Right lobe of liver (tissue), 6 donors: ENCODE data around the gene STBD1. TPM values are rescaled to one million over a fixed set of nuclear protein-coding genes. Genes with fewer than 3 reads are reported as not detected.

Source experiments
- ATAC-seq, 4 donors: fragments of 200-7000 bp; cut with Tn5 transposase; one replicate each; pipeline ENCODE4 v1.9.1; 2020; ENCODE audit warnings: mild to moderate bottlenecking in 4 of 4, moderate library complexity in 4 of 4
- DNase-seq, 3 donors: peaks; one replicate each; pipeline ENCODE4 v3.0.0-alpha.2; 2020
- H3K27ac ChIP-seq, 3 donors: fragments of 200-600 bp; one replicate each; pipeline ENCODE4 v1.8.0; 2022
- H3K27me3 ChIP-seq, 2 donors: fragments of 200-600 bp; one replicate each; pipeline ENCODE4 v1.8.0; 2022
- H3K36me3 ChIP-seq, 4 donors: fragments of 200-600 bp; sonication (generic) in 1 of 4; one replicate each; pipeline versions ENCODE4 v1.5.1 to v1.8.0; 2017 to 2022; ENCODE audit warnings: control low read depth in 1 of 4
- H3K4me1 ChIP-seq, 4 donors: fragments of 200-600 bp; sonication (generic) in 1 of 4; one replicate each; pipeline versions ENCODE4 v1.5.1 to v1.8.0; 2017 to 2022; ENCODE audit warnings: control low read depth in 1 of 4
- H3K4me3 ChIP-seq, 3 donors: fragments of 200-600 bp; one replicate each; pipeline ENCODE4 v1.8.0; 2022
- H3K9me3 ChIP-seq, 4 donors: fragments of 200-600 bp; sonication (generic) in 1 of 4; one replicate each; pipeline versions ENCODE4 v1.5.1 to v1.8.0; 2017 to 2022; ENCODE audit warnings: control low read depth in 1 of 4
- CTCF ChIP-seq, 4 donors: fragments of 200-600 bp in 3 of 4; fragments of 450-650 bp in 1 of 4; IDR thresholded peaks; one replicate each; pipeline versions ENCODE4 v1.5.1 to v1.8.0; 2016 to 2022; ENCODE audit warnings: antibody characterized with exemption in 4 of 4, mild to moderate bottlenecking in 2 of 4
- POLR2A ChIP-seq: fragments of 450-650 bp; IDR thresholded peaks from one replicate; pipeline ENCODE4 v1.6.1; 2017; ENCODE audit warnings: antibody characterized with exemption, mild to moderate bottlenecking
- WGBS: methylation state at CpG from one replicate; pipeline ENCODE4 v1.1.6; 2018; ENCODE audit warnings: low coverage, low lambda C conversion rate; ENCODE audit not compliant: insufficient coverage; ENCODE audit errors: missing lambda C conversion rate; 5-methylcytosine and 5-hydroxymethylcytosine counted together
- intact Hi-C, 2 donors: fragments of 100-400 bp; cut with DNase I; formaldehyde crosslinking; loops; one replicate each; pipeline versions ENCODE4 v1.11.2 to v1.14.1; 2022
- total RNA-seq, 6 experiments: library from RNA; depleted of rRNA in 2 of 6; stranded (reverse); fragments of >200 nt in 2 of 6; fragmentation: NEBNext Ultra II Directional in 3 of 6; extraction: Animal tissue kit (Norgen Biotek cat#: 25700) in 3 of 6; gene quantifications; one replicate each; pipeline versions ENCODE4 v1.1.0 to v1.2.4, GENCODE V29; 2016 to 2023
- donor health status: DM: no; HTN: yes; CAD: no.
- donor health status: DM: no; HTN: no; CAD: no.
- donor health status: DM: no; HTN: no; CAD: no.
- donor health status: DM: no; HTN: yes; CAD: no.
- donor health status: DM: no; HTN: yes; CAD: no.

The STBD1 gene
- total RNA-seq, 6 experiments from 2014 or later, result 16.3 to 53.5 (median 37.6) TPM

- DNase-seq (no peak), ATAC-seq (peak; percentile 89 to 96 (median 93))
- Histone ChIP-seq H3K36me3 (no peaks in the 10 kb centered on the region), H3K4me1 (peaks cover 0 to 22% (median 12%) of the 10 kb centered on the region in 4 donors), H3K27ac (peak overlapping the region in 2 of 3 donors; percentile 39 to 57), H3K4me3 (no peak overlapping the region), H3K27me3 (no peaks in the 10 kb centered on the region), H3K9me3 (no peaks in the 10 kb centered on the region)
- intact Hi-C loops, result no loop called here
- TF ChIP-seq POLR2A (no peak), CTCF (IDR thresholded peaks at IDR 0.05) (no peak)
- WGBS, result 20% methylated on average over 2 of the region's 3 CpGs
Measured at GRCh38 chr4:76292730-76293129, 13.8 kb upstream of the STBD1 start.

DNA sequence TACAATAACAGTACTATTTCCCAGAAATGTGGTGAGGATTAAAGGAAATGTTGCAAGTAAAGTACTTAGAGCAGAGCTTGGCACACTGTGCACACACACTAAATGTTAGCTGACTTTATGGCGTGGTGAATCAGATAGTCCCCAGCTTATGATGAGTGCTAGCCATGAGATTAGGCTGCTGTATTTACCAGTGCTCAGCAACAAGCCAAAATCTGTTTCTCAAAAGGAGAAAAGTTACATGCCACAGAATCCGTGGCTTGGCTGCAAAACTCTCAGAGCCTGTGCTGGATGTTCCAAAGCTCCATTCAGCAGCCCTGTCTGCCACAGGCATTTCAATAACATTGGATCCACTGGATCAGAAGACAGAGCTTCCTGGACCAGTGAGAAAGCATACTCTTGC is 12.8 kb upstream of the STBD1 start:
- no peaks in the 10 kb centered on the region for H3K36me3 ChIP-seq
- H3K4me3 ChIP-seq, result no peak overlapping the region
- no peak overlapping the region for H3K27ac ChIP-seq
- DNase-seq, result no peak
- ATAC-seq, result peak in 1 of 4 donors; percentile 31
- H3K9me3 ChIP-seq, result no peaks in the 10 kb centered on the region
- intact Hi-C loops, result no loop called here
- whole genome bisulfite sequencing, result 72% methylated on average over 2 of the region's 2 CpGs
- no peaks in the 10 kb centered on the region for H3K27me3 ChIP-seq
- TF ChIP-seq CTCF (IDR thresholded peaks at IDR 0.05), result no peak
- no peak for TF ChIP-seq POLR2A
- H3K4me1 ChIP-seq, result peaks cover 0 to 22% (median 12%) of the 10 kb centered on the region in 4 donors

DNA sequence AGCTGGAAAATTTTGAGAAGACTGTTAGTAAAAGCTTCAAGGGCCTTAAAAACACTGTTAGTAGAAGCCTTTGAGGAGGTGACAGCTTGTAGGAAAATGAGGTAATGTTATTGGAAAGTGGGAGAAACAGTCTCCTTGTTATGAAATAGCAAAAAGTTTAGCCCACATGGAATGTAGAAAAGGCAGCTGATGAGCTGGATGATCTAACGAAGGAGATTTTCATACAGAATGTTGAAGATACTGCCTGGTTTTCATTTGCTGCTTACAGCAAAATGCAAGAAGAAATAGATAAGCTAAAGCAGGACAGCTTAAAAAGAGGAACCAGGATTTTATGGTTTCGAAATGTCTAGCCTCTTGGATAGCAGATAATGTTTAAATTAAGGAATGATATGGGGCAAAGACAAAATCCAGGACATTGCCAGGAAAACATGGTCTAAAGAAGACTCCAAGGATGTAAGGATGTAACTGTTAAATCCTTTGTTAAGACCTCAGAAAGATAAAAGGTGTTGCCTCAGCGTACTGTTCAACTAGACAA is 10.2 kb upstream of the STBD1 start:
- no peak overlapping the region for H3K4me3 ChIP-seq
- ATAC-seq (no peak), DNase-seq (no peak)
- no peaks in the 10 kb centered on the region for H3K9me3 ChIP-seq
- intact Hi-C loops, result no loop called here
- H3K4me1 ChIP-seq, result peaks cover 0 to 17% (median 9%) of the 10 kb centered on the region in 4 donors
- no peak for TF ChIP-seq POLR2A
- TF ChIP-seq CTCF (IDR thresholded peaks at IDR 0.05), result no peak
- no peaks in the 10 kb centered on the region for H3K36me3 ChIP-seq
- no peak overlapping the region for H3K27ac ChIP-seq
- H3K27me3 ChIP-seq, result no peaks in the 10 kb centered on the region
- WGBS, result 76% methylated on average over 3 of the region's 3 CpGs

- intact Hi-C loops, result no loop called here
- H3K27ac ChIP-seq, result no peak overlapping the region
- no peak for TF ChIP-seq POLR2A
- TF ChIP-seq CTCF (IDR thresholded peaks at IDR 0.05), result no peak
- H3K36me3 ChIP-seq, result no peaks in the 10 kb centered on the region
- ATAC-seq, result no peak
- no peak overlapping the region for H3K4me3 ChIP-seq
- no peaks in the 10 kb centered on the region for H3K9me3 ChIP-seq
- H3K27me3 ChIP-seq, result no peaks in the 10 kb centered on the region
- no peak for DNase-seq
- peaks cover 0 to 22% (median 7%) of the 10 kb centered on the region in 4 donors for H3K4me1 ChIP-seq
Measured at GRCh38 chr4:76298227-76298626, 8.3 kb upstream of the STBD1 start.

- Histone ChIP-seq H3K4me1 (peaks cover 0 to 21% (median 4%) of the 10 kb centered on the region in 4 donors), H3K36me3 (no peaks in the 10 kb centered on the region), H3K4me3 (no peak overlapping the region), H3K9me3 (no peaks in the 10 kb centered on the region), H3K27me3 (no peaks in the 10 kb centered on the region), H3K27ac (no peak overlapping the region)
- intact Hi-C loops, result loop anchor here in 1 of 2 donors (10.0 kb wide), 1 partner anchor 85 kb away; the partner anchor contains the start of gene SCARB2
- TF ChIP-seq CTCF (IDR thresholded peaks at IDR 0.05) (no peak), POLR2A (no peak)
- no CpG with 5 or more reads among the region's 4 CpGs for WGBS
- DNase-seq, result no peak
- peak in 1 of 4 donors; percentile 16 for ATAC-seq
Measured at GRCh38 chr4:76300012-76300411, 6.5 kb upstream of the STBD1 start.
